IMR-90 (cell line): ENCODE measurements around the gene TNRC6A. TPM values are rescaled to one million over a fixed set of nuclear protein-coding genes. Genes with fewer than 3 reads are reported as not detected.
A peak's percentile ranks its signal among the peaks of the same experiment; 100 is the strongest.
"Not testable (repeated sequence)": the region's sequence is repeated elsewhere in the genome, so short reads cannot be mapped to it uniquely, and the experiment has no call there.

Experiments used
- ATAC-seq: fragments of 200-7000 bp; cut with Tn5 transposase; 2 replicates; pipeline ENCODE4 v1.9.1; 2020; ENCODE audit warnings: low read depth, mild to moderate bottlenecking, moderate library complexity
- BruUV-seq: library from RNA; stranded (reverse); fragments of 400-500 nt; replicated peaks from 2 replicates; lab custom pipeline; 2021; lab: Mats Ljungman, UMichigan
- CTCF ChIA-PET: fragments of 300-600 bp; formaldehyde crosslinking; extraction: SDS; loops from one replicate; lab custom pipeline; 2021; ENCODE audit warnings: antibody characterized with exemption; lab: Yijun Ruan, JAX
- POLR2A ChIA-PET: fragments of 300-600 bp; sonication (Branson Sonifier 250); formaldehyde crosslinking; loops from one replicate; lab custom pipeline; 2022; ENCODE audit warnings: antibody characterized with exemption; ENCODE audit not compliant: unreplicated experiment; lab: Charles Lee
- DNase-seq: peaks from one replicate; pipeline ENCODE4 v3.0.0; 2013
- H2AFZ ChIP-seq: replicated peaks from 2 replicates; pipeline ENCODE3; 2013; ENCODE audit warnings: low read length, mild to moderate bottlenecking; ENCODE audit not compliant: poor library complexity
- H2AK5ac ChIP-seq: 2 replicates; pipeline ENCODE4 v1.6.1; 2013; ENCODE audit warnings: low read depth, low read length, inconsistent platforms
- H2AK9ac ChIP-seq: replicated peaks from 2 replicates; pipeline ENCODE3; 2013; ENCODE audit warnings: mild to moderate bottlenecking, low read depth, low read length, moderate library complexity; ENCODE audit not compliant: poor library complexity
- H2BK120ac ChIP-seq: 2 replicates; pipeline ENCODE4 v1.6.1; 2013; ENCODE audit warnings: low read depth, low read length, inconsistent platforms
- H2BK15ac ChIP-seq: 3 replicates; pipeline ENCODE4 v1.6.1; 2013; ENCODE audit warnings: low read depth, low read length, inconsistent platforms
- H2BK20ac ChIP-seq: 2 replicates; pipeline ENCODE4 v1.6.1; 2013; ENCODE audit warnings: low read depth, mild to moderate bottlenecking, inconsistent platforms, low read length, moderate library complexity
- H2BK5ac ChIP-seq: 2 replicates; pipeline ENCODE4 v1.6.1; 2013; ENCODE audit warnings: mild to moderate bottlenecking, low read depth, low read length, inconsistent platforms; ENCODE audit not compliant: poor library complexity, severe bottlenecking
- H3K14ac ChIP-seq: replicated peaks from 2 replicates; pipeline ENCODE4 v1.6.1; 2013; ENCODE audit warnings: low read depth, low read length, inconsistent platforms
- H3K18ac ChIP-seq: 2 replicates; pipeline ENCODE4 v1.6.1; 2013; ENCODE audit warnings: low read depth, low read length, control low read depth
- H3K23ac ChIP-seq: 2 replicates; pipeline ENCODE4 v1.6.1; 2013; ENCODE audit warnings: low read depth, low read length, inconsistent platforms
- H3K27ac ChIP-seq: 2 replicates; pipeline ENCODE4 v1.5.1; 2013; ENCODE audit warnings: mild to moderate bottlenecking, control low read depth, low read length; ENCODE audit not compliant: insufficient read depth
- H3K27me3 ChIP-seq: 2 replicates; pipeline ENCODE4 v1.6.1; 2013; ENCODE audit warnings: low read length; ENCODE audit not compliant: control insufficient read depth, insufficient read depth
- H3K36me3 ChIP-seq: 2 replicates; pipeline ENCODE4 v1.6.1; 2013; ENCODE audit warnings: low read length, mixed read lengths; ENCODE audit not compliant: control insufficient read depth, insufficient read depth
- H3K4ac ChIP-seq: 2 replicates; pipeline ENCODE4 v1.6.1; 2013; ENCODE audit warnings: low read depth, low read length, inconsistent platforms
- H3K4me1 ChIP-seq: 2 replicates; pipeline ENCODE4 v1.6.1; 2013; ENCODE audit warnings: low read length, mixed read lengths; ENCODE audit not compliant: control insufficient read depth, insufficient read depth
- H3K4me2 ChIP-seq: 2 replicates; pipeline ENCODE4 v1.6.1; 2013; ENCODE audit warnings: low read depth, mild to moderate bottlenecking, control low read depth, low read length, moderate library complexity
- H3K4me3 ChIP-seq: 2 replicates; pipeline ENCODE4 v1.5.1; 2013; ENCODE audit warnings: low read depth, mild to moderate bottlenecking, control low read depth, low read length, moderate library complexity; ENCODE audit not compliant: insufficient read depth
- H3K56ac ChIP-seq: 2 replicates; pipeline ENCODE4 v1.6.1; 2013; ENCODE audit warnings: low read length, inconsistent platforms; ENCODE audit not compliant: insufficient read depth; ENCODE audit errors: extremely low read depth
- H3K79me1 ChIP-seq, 2 experiments: 2 replicates each; pipeline ENCODE4 v1.6.1; 2013; ENCODE audit warnings: low read length in 2 of 2, inconsistent platforms in 1 of 2, low read depth in 1 of 2
- H3K9ac ChIP-seq: 2 replicates; pipeline ENCODE4 v1.6.1; 2013; ENCODE audit warnings: low read depth, low read length, control low read depth
- H3K9me1 ChIP-seq: 2 replicates; pipeline ENCODE4 v1.6.1; 2013; ENCODE audit warnings: low read length, inconsistent platforms; ENCODE audit not compliant: insufficient read depth
- H3K9me3 ChIP-seq: 2 replicates; pipeline ENCODE4 v1.6.1; 2013; ENCODE audit warnings: low read length; ENCODE audit not compliant: control insufficient read depth, insufficient read depth
- H4K20me1 ChIP-seq: 2 replicates; pipeline ENCODE4 v1.6.1; 2013; ENCODE audit warnings: low read length, inconsistent platforms; ENCODE audit not compliant: insufficient read depth
- H4K5ac ChIP-seq: 2 replicates; pipeline ENCODE4 v1.6.1; 2013; ENCODE audit warnings: mild to moderate bottlenecking, low read depth, low read length, control low read depth
- H4K8ac ChIP-seq, 2 experiments: 2 replicates each; pipeline ENCODE4 v1.6.1; 2013; ENCODE audit warnings: low read depth in 2 of 2, low read length in 2 of 2, control low read depth in 1 of 2, inconsistent platforms in 1 of 2
- H4K91ac ChIP-seq: 2 replicates; pipeline ENCODE4 v1.6.1; 2013; ENCODE audit warnings: low read depth, low read length, inconsistent platforms; ENCODE audit not compliant: insufficient read depth
- WGBS, 2 experiments: methylation state at CpG; one replicate each; pipeline versions ENCODE4 v1.1.5 to v1.1.7; 2013; ENCODE audit warnings: missing lambda C conversion rate in 2 of 2; ENCODE audit not compliant: insufficient read length in 1 of 2; ENCODE audit errors: extremely low coverage in 2 of 2; 5-methylcytosine and 5-hydroxymethylcytosine counted together
- dilution Hi-C: fragments of 300-500 bp; cut with HindIII; formaldehyde crosslinking; loops from one replicate; pipeline ENCODE4 v1.14.3; 2018; ENCODE audit warnings: low sequenced_read_pairs; ENCODE audit not compliant: unreplicated experiment
- in situ Hi-C: fragments of 300-500 bp; cut with MboI; formaldehyde crosslinking; loops from 3 replicates; pipeline ENCODE4 v1.14.3; 2019; ENCODE audit warnings: low sequenced_read_pairs, inconsistent platforms, mixed read lengths
- intact Hi-C: fragments of 100-400 bp; cut with micrococcal nuclease; formaldehyde crosslinking; loops from 2 replicates; pipeline ENCODE4 v1.10.0; 2022
- polyA plus RNA-seq, 3 experiments: library from polyadenylated mRNA; depleted of rRNA; stranded (reverse); fragments of >200 nt; gene quantifications; 2 replicates each; pipeline ENCODE4 v1.2.3, GENCODE V29; 2012; ENCODE audit warnings: low replicate concordance in 1 of 3
- total RNA-seq: library from RNA; depleted of rRNA; stranded (reverse); fragments of >200 nt; gene quantifications from 2 replicates; pipeline ENCODE4 v1.2.3, GENCODE V29; 2012

TNRC6A gene
- total and polyA plus RNA-seq, 2 of the 4 experiments (the other 2 are of a cell fraction) = 32.4 to 42.3 TPM

GRCh38 chr16:24856871-24857270, 127.4 kb downstream of the TNRC6A start:
- Histone ChIP-seq H3K9me1 (peaks cover 19% of the 10 kb centered on the region), H2AFZ (peak overlapping the region; percentile 10)
- H3K4me2 ChIP-seq, H3K4me1 ChIP-seq, H3K36me3 ChIP-seq, H3K27ac ChIP-seq, BruUV-seq, H3K14ac ChIP-seq, H4K5ac ChIP-seq, H3K4ac ChIP-seq, H3K79me1 ChIP-seq, H3K4me3 ChIP-seq, H2AK9ac ChIP-seq, H2AK5ac ChIP-seq, H3K9me3 ChIP-seq, H3K18ac ChIP-seq, dilution Hi-C loops, H2BK5ac ChIP-seq, ATAC-seq, H3K9ac ChIP-seq, DNase-seq, H2BK15ac ChIP-seq, H2BK120ac ChIP-seq, H3K23ac ChIP-seq, H4K91ac ChIP-seq, H4K8ac ChIP-seq, H4K20me1 ChIP-seq, H3K56ac ChIP-seq, H2BK20ac ChIP-seq, POLR2A ChIA-PET, H3K27me3 ChIP-seq: not testable (repeated sequence)
- 40% methylated on average over 3 of the region's 8 CpGs; no CpG with 5 or more reads in 1 of the 2 experiments for WGBS, 2 experiments
- CTCF ChIA-PET = interaction anchor here (0.6 kb wide), 1 partner anchor 53 kb away, joined by 5 read pairs; no protein-coding TSS in a partner anchor
- intact Hi-C loops = loop anchor here (5.0 kb wide), 2 partner anchors 45 to 175 kb away; no protein-coding TSS in a partner anchor
- in situ Hi-C loops = loop anchor here (5.0 kb wide), 1 partner anchor 50 kb away; no protein-coding TSS in a partner anchor
